Suppressor macrophage (primary cell): ENCODE results near the gene MSI2.
A peak's percentile ranks its signal among the peaks of the same experiment; 100 is the strongest.

ENCODE experiments used
- DNase-seq, 4 experiments: peaks; one replicate each; pipeline ENCODE4 v3.0.0-alpha.2; 2020 to 2022

Gene MSI2

GRCh38 chr17:57697891-57698711, 441.8 kb downstream of the MSI2 start:
- peak in 3 of 4 experiments; percentile 14 to 28 (median 19) for DNase-seq

- no peak for DNase-seq
Measured at GRCh38 chr17:57699751-57700219, 443.5 kb downstream of the MSI2 start.

GRCh38 chr17:57701124-57701523, 444.8 kb downstream of the MSI2 start:
- no peak for DNase-seq

GRCh38 chr17:57703273-57703672, 446.9 kb downstream of the MSI2 start:
- no peak for DNase-seq

GRCh38 chr17:57704448-57704847, 448.1 kb downstream of the MSI2 start:
- DNase-seq: no peak

GRCh38 chr17:57705921-57706695, 449.8 kb downstream of the MSI2 start:
- no peak for DNase-seq

- DNase-seq: no peak
Measured at GRCh38 chr17:57706761-57707160, 450.4 kb downstream of the MSI2 start.

GRCh38 chr17:57707892-57708291, 451.6 kb downstream of the MSI2 start:
- DNase-seq: no peak

GRCh38 chr17:57708410-57708809, 452.1 kb downstream of the MSI2 start:
- peak; percentile 11 to 40 (median 33) for DNase-seq

GRCh38 chr17:57713140-57713539, 456.8 kb downstream of the MSI2 start:
- DNase-seq: no peak

- no peak for DNase-seq
Measured at GRCh38 chr17:57714665-57715180, 458.4 kb downstream of the MSI2 start.

- DNase-seq: no peak
Measured at GRCh38 chr17:57715981-57716380, 459.7 kb downstream of the MSI2 start.

GRCh38 chr17:57718878-57719277, 462.6 kb downstream of the MSI2 start:
- no peak for DNase-seq

- no peak for DNase-seq
Measured at GRCh38 chr17:57720386-57721035, 464.2 kb downstream of the MSI2 start.

GRCh38 chr17:57721967-57722703, 465.8 kb downstream of the MSI2 start:
- DNase-seq: no peak

- no peak for DNase-seq
Measured at GRCh38 chr17:57722704-57723043, 466.4 kb downstream of the MSI2 start.

GRCh38 chr17:57723427-57724025, 467.2 kb downstream of the MSI2 start:
- DNase-seq: no peak

- DNase-seq: peak; percentile 9 to 46 (median 30)
Measured at GRCh38 chr17:57724026-57724728, 467.9 kb downstream of the MSI2 start.

- no peak for DNase-seq
Measured at GRCh38 chr17:57724729-57725125, 468.4 kb downstream of the MSI2 start.

GRCh38 chr17:57726213-57726790, 470.0 kb downstream of the MSI2 start:
- DNase-seq: no peak

GRCh38 chr17:57726838-57727237, 470.5 kb downstream of the MSI2 start:
- DNase-seq: no peak
